Coronary artery (tissue), 2 donors: ENCODE measurements around the gene JAG1.
A peak's percentile ranks its signal among the peaks of the same experiment; 100 is the strongest.

Source experiments
- DNase-seq: peaks from one replicate; pipeline ENCODE4 v3.0.0-alpha.2; 2017; ENCODE audit warnings: low spot score
- H3K27ac ChIP-seq, 2 donors: fragments of 200-600 bp; sonication (generic); one replicate each; pipeline ENCODE4 v1.5.1; 2016 to 2019
- H3K4me3 ChIP-seq: fragments of 200-600 bp; sonication (generic); 2 replicates; pipeline ENCODE4 v1.5.1; 2016; ENCODE audit warnings: mild to moderate bottlenecking, moderate library complexity
- CTCF ChIP-seq: fragments of 200-600 bp; sonication (generic); IDR thresholded peaks from one replicate; pipeline ENCODE4 v1.5.1; 2019; ENCODE audit warnings: antibody characterized with exemption

The JAG1 gene

DNA sequence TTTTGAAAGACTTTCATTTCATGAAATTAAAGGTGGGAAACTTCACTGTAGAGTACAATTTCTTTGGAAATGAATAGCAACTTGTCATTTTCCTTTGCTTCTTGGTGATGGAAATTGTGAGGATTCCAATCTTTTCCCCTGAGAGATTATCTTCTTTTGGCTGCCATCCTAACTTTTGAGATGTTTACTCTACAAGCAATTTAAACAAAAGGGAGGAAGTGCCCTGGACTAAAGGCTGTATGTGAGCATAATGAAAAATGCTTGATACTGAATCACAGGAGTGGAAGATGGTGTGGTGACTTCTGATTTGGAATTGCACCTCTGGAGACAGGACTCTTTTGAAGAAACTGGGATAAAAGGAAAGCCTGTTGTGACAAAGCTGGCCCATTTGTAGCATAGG, 43.1 kb upstream of the JAG1 start:
- DNase-seq: no peak
- Histone ChIP-seq H3K4me3 (no peak overlapping the region), H3K27ac (no peak overlapping the region)
- TF ChIP-seq CTCF: no peak

DNA sequence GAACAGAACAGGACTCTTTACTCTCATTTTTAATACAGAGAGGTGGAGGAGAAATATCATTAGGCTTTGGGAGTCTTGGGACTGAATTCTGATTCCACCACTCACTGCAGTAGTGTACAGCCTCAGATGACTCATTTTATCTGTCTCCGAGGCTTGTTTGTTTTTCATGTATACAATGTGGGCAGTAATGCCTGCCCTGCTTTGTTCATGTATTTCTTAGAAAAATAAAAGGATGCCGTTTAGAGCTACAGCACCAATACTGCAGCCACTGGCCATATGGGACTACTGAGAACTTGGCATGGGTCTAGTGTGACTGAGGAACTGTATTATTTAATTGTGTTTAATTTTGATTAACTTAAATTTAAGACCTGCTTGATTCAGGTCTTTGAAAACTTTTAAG, 41.2 kb upstream of the JAG1 start:
- no peak overlapping the region for H3K4me3 ChIP-seq
- H3K27ac ChIP-seq: no peak overlapping the region
- DNase-seq: no peak
- no peak for TF ChIP-seq CTCF

GRCh38 chr20:10714236-10714975, 40.6 kb upstream of the JAG1 start:
- Histone ChIP-seq H3K4me3 (no peak overlapping the region), H3K27ac (no peak overlapping the region)
- TF ChIP-seq CTCF: no peak
- no peak for DNase-seq

- no peak for TF ChIP-seq CTCF
- H3K4me3 ChIP-seq: no peak overlapping the region
- DNase-seq: no peak
- H3K27ac ChIP-seq: peak overlapping the region in 1 of 2 donors; percentile 20
These were observed 39.4 kb upstream of the JAG1 start for GRCh38 chr20:10713161-10713560.

DNA sequence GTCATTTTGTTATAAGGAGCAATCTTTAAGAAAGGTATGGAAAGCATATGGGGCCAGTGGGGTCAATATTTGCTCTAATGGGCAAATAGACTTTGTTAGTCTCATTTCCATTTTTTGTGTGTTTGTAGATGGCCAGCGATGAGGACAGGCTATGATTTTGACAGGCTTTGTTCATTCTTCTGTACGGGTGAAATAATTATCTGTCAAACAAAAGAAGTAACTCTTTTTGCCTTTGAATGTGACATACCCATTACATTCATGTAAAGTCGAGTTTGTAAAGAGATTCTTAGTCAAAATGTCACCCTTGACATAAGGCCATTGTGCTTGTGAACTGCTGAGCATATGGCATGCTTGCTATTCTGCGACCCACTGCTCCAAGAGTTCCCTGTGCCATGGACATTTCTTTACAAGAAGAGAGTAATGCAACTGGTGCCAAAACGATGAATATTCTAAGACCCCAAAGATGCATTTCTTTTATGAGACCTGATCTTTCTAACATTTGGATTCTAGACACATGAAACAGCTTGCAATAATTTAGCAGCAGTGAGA, 38.2 kb upstream of the JAG1 start:
- no peak for TF ChIP-seq CTCF
- Histone ChIP-seq H3K4me3 (no peak overlapping the region), H3K27ac (peak overlapping the region; percentile 4 to 72)
- no peak for DNase-seq

GRCh38 chr20:10710991-10711775, 37.4 kb upstream of the JAG1 start:
- Histone ChIP-seq H3K27ac (peak overlapping the region; percentile 4 to 72), H3K4me3 (no peak overlapping the region)
- TF ChIP-seq CTCF: no peak
- no peak for DNase-seq
